HG02840 (cell line): ENCODE measurements around the gene COL7A1.

ENCODE experiments used
- ATAC-seq: cut with Tn5 transposase; IDR thresholded peaks from one replicate; pipeline ENCODE4 v1.9.1; 2021; ENCODE audit warnings: mild to moderate bottlenecking, moderate library complexity, moderate number of reproducible peaks; ENCODE audit not compliant: unreplicated experiment, low FRiP score

The COL7A1 gene

GRCh38 chr3:48592519-48593087, 2.5 kb downstream of the COL7A1 start:
- ATAC-seq = no peak

DNA sequence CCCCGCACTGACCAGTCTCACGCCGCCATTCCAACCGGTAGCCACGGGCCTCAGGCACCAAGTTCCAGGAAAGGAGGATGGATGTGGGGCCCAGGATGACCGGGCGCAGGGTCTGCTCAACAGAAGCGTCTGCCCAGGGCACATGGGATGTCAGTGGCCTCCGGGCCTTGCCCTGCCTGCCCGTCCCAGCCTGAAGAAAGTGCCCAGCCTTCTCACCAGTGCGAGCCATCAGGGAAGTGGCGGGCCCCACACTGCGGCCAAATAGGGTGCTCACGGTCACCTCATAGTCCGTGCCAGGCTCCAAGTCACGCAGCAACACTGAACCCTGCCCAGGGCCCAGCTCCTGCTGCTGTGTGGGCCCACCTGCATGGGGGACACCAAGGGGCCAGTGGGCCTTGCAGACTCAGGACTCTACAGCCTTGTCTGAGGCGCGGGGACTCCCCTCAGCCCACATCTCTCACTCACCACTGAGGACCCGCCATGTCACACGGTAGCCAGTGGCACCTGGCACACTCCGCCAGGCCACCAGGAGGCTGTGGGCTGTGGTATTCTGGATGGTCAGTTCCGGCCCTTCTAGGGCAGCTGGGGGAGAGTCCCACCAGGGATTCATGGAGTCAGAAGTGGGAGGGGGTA, 3.1 kb downstream of the COL7A1 start:
- no peak for ATAC-seq

DNA sequence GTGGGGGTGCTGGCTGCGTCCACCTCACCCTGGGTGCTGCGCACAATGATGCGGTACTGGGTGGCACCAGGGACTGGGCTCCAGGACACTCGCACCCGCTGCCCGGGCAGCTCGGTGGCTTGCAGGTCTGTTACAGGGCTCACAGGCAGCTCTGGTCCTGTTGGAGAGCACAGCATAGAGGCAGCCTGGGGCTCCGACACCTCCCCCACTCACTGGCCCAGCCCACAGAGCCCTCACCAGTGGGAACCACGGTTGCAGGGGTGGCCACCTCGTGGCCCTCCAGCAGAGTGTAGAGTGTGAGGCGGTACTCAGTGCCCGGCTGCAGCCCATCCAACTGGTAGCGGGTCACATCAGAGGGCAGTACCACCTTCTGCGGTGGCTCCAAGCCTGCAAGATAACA, 3.7 kb downstream of the COL7A1 start:
- ATAC-seq = no peak

- no peak for ATAC-seq
Measured at GRCh38 chr3:48588230-48588629, 6.9 kb downstream of the COL7A1 start.

DNA sequence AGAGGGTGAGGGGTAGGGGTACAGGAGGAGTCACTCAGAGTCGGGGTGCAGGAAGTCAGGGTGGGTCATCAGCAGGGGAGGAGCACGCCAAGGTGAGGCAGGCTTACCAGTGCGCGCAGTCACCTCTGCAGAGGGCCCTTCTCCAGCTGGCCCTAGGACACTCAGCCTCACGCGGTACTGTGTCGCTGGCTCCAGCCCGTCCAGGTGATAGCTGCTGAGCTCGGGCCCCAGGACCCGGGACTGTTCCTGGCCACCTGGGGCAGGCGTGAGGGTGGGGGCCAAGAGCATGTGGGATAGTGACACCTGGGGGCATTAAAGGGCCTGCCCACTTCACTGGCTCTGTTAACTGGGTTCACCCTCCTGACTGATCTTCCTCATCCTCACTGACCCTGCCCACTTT, 7.4 kb downstream of the COL7A1 start:
- no peak for ATAC-seq

DNA sequence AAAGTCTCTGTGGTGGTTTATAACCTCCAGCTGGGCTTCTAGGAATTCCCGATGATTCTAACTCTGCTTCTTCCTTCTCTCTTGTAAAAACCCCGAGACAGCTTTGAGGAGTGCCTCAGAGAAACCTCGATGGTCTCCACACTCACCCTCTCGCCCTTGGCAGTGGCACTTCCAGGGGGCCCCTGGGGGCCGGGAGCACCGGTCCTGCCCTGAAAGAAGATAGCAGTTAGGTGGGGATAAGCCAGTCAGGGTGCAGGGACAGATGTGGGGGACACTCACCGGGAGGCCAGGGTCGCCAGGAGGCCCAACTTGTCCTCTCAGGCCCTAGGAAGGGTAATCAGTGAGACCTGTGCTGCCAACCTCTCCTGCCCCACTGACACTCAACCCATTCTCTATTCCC, 9.7 kb downstream of the COL7A1 start:
- no peak for ATAC-seq

GRCh38 chr3:48584836-48585235, 10.3 kb downstream of the COL7A1 start:
- ATAC-seq = no peak

GRCh38 chr3:48581621-48582481, 13.3 kb downstream of the COL7A1 start:
- ATAC-seq = no peak

DNA sequence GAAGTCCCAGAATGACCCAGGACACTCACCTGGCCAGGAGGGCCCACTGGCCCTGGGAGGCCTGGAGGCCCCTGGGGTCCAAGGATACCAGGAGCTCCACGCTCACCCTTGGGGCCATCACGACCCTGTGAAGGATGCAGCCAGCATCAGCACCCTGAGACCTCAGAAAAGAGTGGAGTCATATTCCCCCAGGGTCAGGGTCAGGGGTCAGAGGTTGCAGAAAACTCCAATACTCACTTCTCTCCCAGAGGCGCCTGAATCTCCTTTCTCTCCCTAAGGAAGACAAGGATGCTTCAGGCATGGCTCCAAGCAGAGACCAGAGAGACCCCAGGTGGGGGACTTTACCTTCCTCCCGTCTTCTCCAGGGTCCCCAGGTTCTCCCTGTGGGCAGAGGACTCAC, 18.5 kb downstream of the COL7A1 start:
- ATAC-seq = no peak

DNA sequence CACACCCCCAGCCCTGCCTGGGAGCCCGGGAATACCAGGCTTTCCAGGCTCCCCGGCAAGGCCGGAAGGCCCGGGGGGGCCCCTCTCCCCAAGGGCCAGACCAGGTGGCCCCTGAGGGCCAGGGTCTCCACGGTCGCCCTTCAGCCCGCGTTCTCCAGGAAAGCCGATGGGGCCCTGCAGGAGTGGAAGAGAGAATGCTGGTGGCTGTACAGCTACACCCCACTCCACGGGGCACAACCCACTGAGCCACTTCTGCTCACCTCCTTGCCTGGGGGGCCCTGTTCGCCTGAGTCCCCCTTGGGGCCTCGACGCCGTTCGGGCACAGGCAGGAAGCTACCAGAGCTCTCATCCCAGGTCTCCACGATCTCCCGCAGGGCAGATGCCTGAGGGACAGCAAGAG, 19.8 kb downstream of the COL7A1 start:
- no peak for ATAC-seq

DNA sequence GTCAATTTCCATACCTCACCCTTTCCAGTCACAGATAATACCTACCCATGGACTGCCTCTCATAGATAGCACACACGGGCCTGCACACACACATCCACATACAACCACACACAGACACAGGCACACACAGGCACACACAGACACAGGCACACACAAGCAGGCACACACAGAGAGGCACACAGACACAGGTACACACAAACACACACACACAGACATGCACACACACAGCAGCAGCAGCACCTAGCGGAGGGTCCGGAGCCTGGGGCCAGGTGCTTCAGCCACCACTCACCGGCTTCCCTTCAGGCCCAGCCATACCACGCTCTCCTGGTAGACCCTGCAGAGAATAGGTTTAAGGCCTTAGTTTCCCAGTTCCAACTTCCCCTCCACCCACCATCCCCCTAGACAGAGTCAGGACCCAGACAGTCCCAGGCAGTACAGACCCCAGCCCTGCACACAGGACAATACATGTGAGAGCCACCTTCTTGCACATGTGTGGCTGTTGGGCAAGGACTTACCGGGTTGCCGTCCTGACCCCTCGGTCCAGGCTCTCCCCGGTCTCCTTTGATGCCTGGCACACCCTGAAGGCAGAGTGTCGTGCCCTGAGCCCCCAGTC, 21.1 kb downstream of the COL7A1 start:
- ATAC-seq = no peak

DNA sequence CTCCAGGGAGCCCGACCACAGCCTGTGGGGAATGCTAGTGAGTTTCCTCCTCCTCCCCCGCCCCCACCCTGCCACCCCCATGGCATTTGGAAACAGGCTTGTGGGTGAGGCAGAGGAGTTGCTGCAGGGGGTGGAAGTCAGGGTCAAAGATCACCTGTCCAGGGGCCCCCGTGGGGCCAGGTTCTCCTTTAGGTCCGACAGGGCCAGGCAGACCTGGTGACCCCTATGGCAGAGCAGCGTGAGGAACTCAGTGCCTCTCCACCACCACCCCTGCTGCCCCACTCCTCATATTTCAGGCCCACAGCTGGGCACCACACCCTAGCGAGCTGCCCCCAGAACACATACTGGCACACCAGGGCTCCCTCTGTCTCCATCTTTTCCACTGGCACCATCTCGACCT, 22.6 kb downstream of the COL7A1 start:
- no peak for ATAC-seq

GRCh38 chr3:48571938-48572337, 23.2 kb downstream of the COL7A1 start:
- no peak for ATAC-seq

- ATAC-seq = no peak
Measured at GRCh38 chr3:48569808-48570450, 25.2 kb downstream of the COL7A1 start.

DNA sequence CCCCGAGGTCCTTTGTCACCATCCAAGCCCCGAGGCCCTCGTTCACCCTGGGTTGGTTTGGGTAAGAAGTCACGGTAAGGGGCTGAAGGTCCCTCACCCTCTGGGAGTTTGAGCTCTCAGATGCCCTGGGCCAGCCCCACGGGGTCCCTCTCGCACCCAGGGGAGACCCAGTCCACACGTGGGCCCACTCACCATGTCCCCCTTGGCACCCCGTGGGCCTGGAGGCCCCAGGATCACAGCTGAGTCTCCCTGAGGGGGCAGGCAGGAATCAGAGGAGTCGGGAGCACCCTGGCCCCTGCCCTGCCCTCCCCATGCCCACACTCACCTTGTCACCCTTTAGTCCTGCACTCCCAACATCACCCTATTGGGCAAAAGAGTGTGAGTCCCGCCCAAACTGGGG, 25.7 kb downstream of the COL7A1 start:
- ATAC-seq = no peak

GRCh38 chr3:48568476-48568875, 26.7 kb downstream of the COL7A1 start:
- no peak for ATAC-seq

- no peak for ATAC-seq
Measured at GRCh38 chr3:48567500-48567899, 27.6 kb downstream of the COL7A1 start.

DNA sequence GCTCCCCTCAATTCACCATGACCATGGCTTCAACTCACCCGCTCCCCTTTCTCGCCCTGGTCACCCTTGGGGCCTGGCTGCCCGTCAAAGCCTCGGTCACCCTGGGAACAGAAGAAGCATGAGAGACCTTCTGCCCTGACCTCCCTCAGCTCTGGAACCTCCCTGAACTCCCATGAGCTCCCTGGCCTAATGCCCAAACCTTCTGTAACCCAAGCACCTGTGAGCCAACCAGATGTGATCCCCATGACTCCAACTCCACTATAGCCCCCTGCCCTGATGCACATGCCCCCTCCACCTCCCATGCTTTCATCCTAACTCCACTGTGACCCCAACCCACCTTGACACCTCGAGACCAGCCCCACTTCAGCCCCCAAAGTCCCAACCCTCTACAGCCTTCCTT, 28.0 kb downstream of the COL7A1 start:
- no peak for ATAC-seq

DNA sequence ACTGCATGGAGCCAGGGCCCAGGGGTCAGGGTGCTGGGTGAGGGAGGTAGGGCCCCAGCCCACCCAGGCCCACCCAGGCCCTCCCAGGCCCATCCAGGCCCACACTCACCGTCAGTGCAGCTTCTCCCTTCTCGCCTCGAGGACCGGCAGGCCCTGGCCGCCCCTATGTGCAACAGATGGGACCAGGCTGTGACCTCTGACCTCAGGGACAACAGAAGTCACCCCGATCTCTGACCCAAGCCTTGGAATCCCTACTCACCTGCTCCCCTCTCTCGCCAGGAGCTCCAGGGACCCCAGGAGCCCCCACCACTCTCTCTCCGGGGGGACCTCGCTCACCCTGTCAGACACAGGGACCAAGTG, 28.7 kb downstream of the COL7A1 start:
- ATAC-seq = no peak

DNA sequence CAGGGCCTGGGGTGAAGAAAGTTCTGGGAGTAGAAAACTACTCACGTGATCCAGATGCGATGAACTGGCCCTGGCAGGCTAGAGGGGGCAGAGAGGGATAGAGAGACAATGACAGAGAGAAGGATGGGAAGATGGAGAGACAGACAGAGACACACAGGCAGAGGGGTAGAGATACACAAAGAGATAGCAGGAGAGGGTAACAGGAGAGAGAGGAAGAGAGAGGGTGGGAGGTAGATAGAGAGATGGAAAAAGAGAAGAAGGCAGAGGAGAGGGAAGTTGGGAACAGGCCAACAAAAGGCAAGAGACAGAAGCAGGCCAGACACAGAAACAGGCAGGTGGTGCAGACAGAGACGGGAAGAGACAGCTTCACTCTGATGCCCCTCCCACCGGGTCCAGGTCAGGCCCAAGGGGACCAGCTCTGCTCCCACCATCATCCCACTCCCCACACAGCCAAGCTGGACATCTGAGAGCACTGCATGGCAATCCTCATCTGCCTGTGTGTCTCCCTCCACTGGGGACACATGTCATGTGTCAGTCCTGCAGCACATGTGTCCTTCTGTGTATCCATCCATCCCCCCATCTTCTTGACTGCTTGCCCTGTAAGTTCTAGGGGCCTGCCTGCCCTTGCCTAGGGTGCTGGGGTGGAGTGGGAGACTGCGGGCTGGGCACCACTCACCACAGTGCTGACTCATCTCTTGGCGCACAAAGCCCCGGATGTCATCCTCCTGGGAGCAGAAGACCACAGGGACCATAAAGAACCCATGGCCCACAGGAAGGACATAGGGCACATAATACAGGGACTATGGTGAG, 29.3 kb downstream of the COL7A1 start:
- no peak for ATAC-seq
